ENCODE measurements around the gene STARD5. TPM values are rescaled to one million over a fixed set of nuclear protein-coding genes. Genes with fewer than 3 reads are reported as not detected.

Gene STARD5
- total and polyA plus RNA-seq, 2 experiments from 2014 or later, result 3.8 to 10.1 TPM

GRCh38 chr15:81261172-81261811, 62.6 kb downstream of the STARD5 start (continued):
- TF ChIP-seq POLR2AphosphoS5 (IDR thresholded peaks at IDR 0.05; ENCODE audit: low read depth), result no peak

GRCh38 chr15:81259760-81260298, 64.1 kb downstream of the STARD5 start:
- no peaks in the 10 kb centered on the region for H3K9me2 ChIP-seq (ENCODE audit: insufficient read depth)
- no peaks in the 10 kb centered on the region for H3K27me3 ChIP-seq (ENCODE audit: insufficient read depth)
- Mint-ChIP-seq H3K4me1 (no peaks in the 10 kb centered on the region), H3K36me3 (ENCODE audit: low read depth) (no peaks in the 10 kb centered on the region), H3K27me3 (ENCODE audit: insufficient read depth, low read depth, poor library complexity) (peaks cover 2% of the 10 kb centered on the region), H3K27ac (no peak overlapping the region), H3K4me3 (no peak overlapping the region), H3K9me3 (no peaks in the 10 kb centered on the region)
- no peak overlapping the region for H3K4me3 ChIP-seq
- H2AFZ ChIP-seq, result peak overlapping the region; percentile 92
- no peaks in the 10 kb centered on the region for H3K79me2 ChIP-seq (replicated peaks; ENCODE audit: insufficient read depth)
- no peak overlapping the region for H3K27ac ChIP-seq (ENCODE audit: low read depth)
- no peak for TF ChIP-seq REST (IDR thresholded peaks at IDR 0.05; ENCODE audit: unreplicated experiment)
- TF ChIP-seq JUNB (IDR thresholded peaks at IDR 0.05; ENCODE audit: unreplicated experiment), result no peak
- no peak for TF ChIP-seq POLR2AphosphoS5 (IDR thresholded peaks at IDR 0.05; ENCODE audit: low read depth)
- no peak for TF ChIP-seq STAT1 (IDR thresholded peaks at IDR 0.05; ENCODE audit: unreplicated experiment)
- TF ChIP-seq CTCF (conservative IDR thresholded peaks at IDR 0.05; ENCODE audit: low read depth in 2 of 2), result no peak
- no peak for TF ChIP-seq CREB1 (CRISPR knock-in tag; IDR thresholded peaks at IDR 0.05; ENCODE audit: low read depth)
- no peak for TF ChIP-seq EZH2 (IDR thresholded peaks at IDR 0.05; ENCODE audit: low read depth, unreplicated experiment)
- no peak for TF ChIP-seq ZNF331 (CRISPR knock-in tag; IDR thresholded peaks at IDR 0.05; ENCODE audit: low read depth)
- no peak for TF ChIP-seq ZNF114 (CRISPR knock-in tag; IDR thresholded peaks at IDR 0.05)
- H3K36me3 ChIP-seq (ENCODE audit: insufficient read depth), result no peaks in the 10 kb centered on the region
- H3K4me2 ChIP-seq, result no peak overlapping the region
- DNase-seq (ENCODE audit: low spot score), result no peak
- H4K20me1 ChIP-seq (replicated peaks; ENCODE audit: insufficient read depth), result no peaks in the 10 kb centered on the region
- ATAC-seq, result no peak
- no peaks in the 10 kb centered on the region for H3F3A ChIP-seq (replicated peaks; ENCODE audit: low read depth)
- H3K4me1 ChIP-seq (ENCODE audit: insufficient read depth), result no peaks in the 10 kb centered on the region

Other genes with a start within 250 kb of the STARD5 start
- not detected in 2 replicates for gene CFAP161, start 189.9 kb downstream of the STARD5 start, total RNA-seq (2014; rRNA removed; shearing (Covaris generic))
- gene CFAP161, start 189.9 kb downstream of the STARD5 start, polyA plus RNA-seq (2016; fragmentation: Nextera tagmentation; extraction: Ambion mirVana), result 0.13 TPM in 1 of 2 replicates, not detected in the other
- gene IL16, start 127.3 kb downstream of the STARD5 start, total RNA-seq (2014; rRNA removed; shearing (Covaris generic)), result not detected in 2 replicates
- gene IL16, start 127.3 kb downstream of the STARD5 start, polyA plus RNA-seq (2016; fragmentation: Nextera tagmentation; extraction: Ambion mirVana), result 0.16 and 0.29 TPM in 2 replicates
- not detected in 2 replicates for gene TMC3, start 50.1 kb upstream of the STARD5 start, total RNA-seq (2014; rRNA removed; shearing (Covaris generic))
- gene TMC3, start 50.1 kb upstream of the STARD5 start, polyA plus RNA-seq (2016; fragmentation: Nextera tagmentation; extraction: Ambion mirVana), result 0.07 and 0.10 TPM in 2 replicates

Data from GM23338 (cell line).